GM21723 (cell line): Measurements from ENCODE around the gene HMGCR.
A peak's percentile ranks its signal among the peaks of the same experiment; 100 is the strongest.
"Not testable (repeated sequence)": the region's sequence is repeated elsewhere in the genome, so short reads cannot be mapped to it uniquely, and the experiment has no call there.

Experiments used
- ATAC-seq: cut with Tn5 transposase; IDR thresholded peaks from one replicate; pipeline ENCODE4 v1.9.1; 2021; ENCODE audit warnings: mild to moderate bottlenecking, moderate library complexity; ENCODE audit not compliant: unreplicated experiment

The HMGCR gene

GRCh38 chr5:75336615-75337336 is at the start of gene HMGCR:
TSS of gene HMGCR (plus strand) at chr5:75337220. CDS start at chr5:75342606, 5,386 bp downstream.
- peak; percentile 98 for ATAC-seq

- not testable (repeated sequence) for ATAC-seq
Measured at GRCh38 chr5:75291844-75292243, 45.2 kb upstream of the HMGCR start.

GRCh38 chr5:75300084-75300483 is 36.9 kb upstream of the HMGCR start:
- ATAC-seq, result no peak

DNA sequence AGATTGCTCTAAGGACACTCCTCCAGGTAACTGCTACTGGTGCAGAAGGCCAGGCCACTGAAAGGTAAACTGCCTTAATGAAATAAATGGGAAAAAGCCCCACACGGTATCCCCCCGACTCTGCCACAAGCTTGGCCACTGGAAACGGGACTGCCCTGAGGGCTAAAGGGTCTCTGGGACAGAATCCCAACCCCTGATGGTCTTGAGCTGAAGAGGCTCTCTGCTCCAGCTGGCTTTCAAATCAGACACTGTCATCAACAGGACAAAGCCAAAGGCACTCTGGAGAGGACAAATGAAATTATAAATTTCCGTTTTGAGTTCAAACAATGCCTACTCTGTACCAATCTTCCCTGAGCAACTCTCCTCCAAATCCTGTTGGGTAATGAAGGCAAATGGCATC is 33.6 kb upstream of the HMGCR start:
- ATAC-seq, result no peak

- ATAC-seq, result not testable (repeated sequence)
Measured at GRCh38 chr5:75304486-75304885, 32.5 kb upstream of the HMGCR start.

DNA sequence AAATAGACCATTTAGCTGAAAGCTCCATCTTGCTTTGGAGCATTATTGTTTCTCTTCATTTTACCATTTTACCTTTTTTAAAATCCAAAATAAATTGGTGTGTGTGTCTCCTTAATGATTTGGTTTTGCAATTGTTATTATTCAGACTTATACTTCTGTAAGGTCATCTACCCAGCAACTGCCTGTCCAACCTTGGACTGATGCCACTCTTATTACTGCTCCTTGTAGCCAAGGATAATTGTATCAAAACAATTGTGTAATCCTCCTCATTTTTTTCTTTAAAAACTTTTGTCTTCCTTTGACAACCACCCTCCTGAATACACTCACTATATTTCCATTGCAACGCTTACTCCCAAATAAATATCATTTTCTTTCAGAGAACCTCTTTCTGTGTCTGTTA is 30.3 kb upstream of the HMGCR start:
- ATAC-seq, result no peak

DNA sequence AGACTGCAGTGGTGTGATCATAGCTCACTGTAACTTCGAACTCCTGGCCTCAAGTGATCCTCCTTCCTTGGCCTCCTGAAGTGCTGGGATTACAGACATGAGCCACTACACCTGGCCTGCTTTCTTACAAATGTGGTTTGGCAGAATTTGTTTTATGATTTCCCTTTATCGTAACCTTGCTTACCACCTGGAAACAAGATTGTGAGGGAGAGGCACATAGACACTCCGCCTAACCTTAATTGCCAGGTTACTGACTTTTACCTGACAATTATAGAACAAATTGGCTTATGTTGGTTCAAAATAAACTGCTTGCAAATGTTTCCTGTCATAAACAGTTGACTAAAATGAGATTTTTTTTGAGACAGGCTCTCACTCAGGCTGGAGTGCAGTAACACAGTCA is 26.8 kb upstream of the HMGCR start:
- ATAC-seq, result no peak

DNA sequence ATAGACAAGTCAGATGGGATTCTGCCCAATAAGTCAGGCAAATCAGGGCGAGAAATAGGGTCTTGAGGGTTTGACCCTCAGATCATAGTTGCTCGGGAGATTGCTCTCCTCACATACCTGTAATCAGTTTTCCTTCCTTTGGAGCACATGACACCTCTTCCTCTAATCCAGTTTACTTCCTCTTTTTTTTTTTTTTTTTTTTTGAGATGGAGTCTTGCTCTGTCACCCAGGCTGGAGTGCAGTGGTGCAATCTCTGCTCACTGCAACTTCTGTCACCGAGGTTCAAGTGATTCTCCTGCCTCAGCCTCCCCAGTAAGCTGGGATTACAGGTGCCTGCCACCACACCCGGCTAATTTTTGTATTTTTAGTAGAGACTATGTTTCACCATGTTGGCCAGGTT is 17.9 kb upstream of the HMGCR start:
- not testable (repeated sequence) for ATAC-seq

DNA sequence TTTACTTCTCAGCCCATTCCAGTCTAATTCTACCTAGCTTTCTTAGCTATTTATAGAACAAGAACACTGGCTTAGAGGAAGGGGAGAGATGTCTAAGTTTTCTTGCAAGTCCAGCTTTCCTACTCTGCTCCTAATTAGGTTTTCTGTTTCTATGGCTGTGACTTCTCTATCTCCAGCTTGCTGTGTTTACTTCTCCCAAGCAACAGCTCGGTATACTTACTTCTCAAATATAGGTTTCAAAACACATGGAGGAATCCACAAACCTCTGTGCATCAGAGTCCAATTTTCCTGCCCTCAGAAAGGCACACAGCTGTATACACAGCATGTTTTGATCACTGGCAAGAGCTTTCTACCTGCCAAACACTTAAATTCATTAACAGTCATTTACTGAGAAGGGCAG is 17.4 kb upstream of the HMGCR start:
- ATAC-seq, result no peak

- no peak for ATAC-seq
Measured at GRCh38 chr5:75320371-75320770, 16.6 kb upstream of the HMGCR start.

- ATAC-seq, result no peak
Measured at GRCh38 chr5:75322066-75322465, 15.0 kb upstream of the HMGCR start.

DNA sequence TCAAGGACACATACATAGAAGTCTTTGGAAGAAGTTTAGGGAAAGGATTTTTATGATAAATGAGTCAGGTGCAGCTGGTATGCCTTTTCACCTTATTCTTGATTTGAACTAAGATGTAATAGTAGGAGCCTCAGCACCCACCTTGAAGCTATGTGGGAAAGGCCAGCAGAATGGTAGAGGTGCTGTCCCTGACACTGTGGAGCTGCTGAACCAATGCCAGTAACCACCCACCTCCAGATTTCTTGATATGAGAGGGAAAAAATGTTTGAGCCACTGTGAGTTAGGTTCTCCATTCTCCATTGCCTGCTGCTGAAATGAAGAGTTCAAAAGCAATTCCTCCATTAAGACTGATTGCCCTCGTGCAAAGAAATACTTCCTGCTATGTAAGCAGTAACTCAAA is 12.2 kb upstream of the HMGCR start:
- no peak for ATAC-seq

- no peak for ATAC-seq
Measured at GRCh38 chr5:75325242-75325641, 11.8 kb upstream of the HMGCR start.

DNA sequence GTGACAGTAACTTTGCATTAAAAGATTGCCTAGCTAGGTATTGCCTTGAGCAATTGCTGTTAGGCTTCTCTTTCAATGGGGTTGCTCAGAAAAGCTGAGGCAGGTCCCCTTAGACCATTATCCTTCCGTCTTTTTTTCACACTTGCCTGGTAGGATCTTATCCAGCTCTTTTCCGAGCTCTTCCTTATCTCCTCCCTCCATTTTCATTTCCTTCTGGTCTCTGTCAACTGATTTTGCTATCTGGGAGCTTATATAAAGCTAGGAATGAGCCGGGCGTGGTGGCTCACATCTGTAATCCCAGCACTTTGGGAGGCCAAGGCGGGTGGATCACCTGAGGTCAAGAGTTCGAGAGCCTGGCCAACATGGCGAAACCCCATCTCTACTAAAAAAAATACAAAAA is 6.6 kb upstream of the HMGCR start:
- ATAC-seq, result no peak

GRCh38 chr5:75331095-75332090 is 5.6 kb upstream of the HMGCR start:
- ATAC-seq, result no peak

- not testable (repeated sequence) for ATAC-seq
Measured at GRCh38 chr5:75333759-75334158, 3.3 kb upstream of the HMGCR start.

DNA sequence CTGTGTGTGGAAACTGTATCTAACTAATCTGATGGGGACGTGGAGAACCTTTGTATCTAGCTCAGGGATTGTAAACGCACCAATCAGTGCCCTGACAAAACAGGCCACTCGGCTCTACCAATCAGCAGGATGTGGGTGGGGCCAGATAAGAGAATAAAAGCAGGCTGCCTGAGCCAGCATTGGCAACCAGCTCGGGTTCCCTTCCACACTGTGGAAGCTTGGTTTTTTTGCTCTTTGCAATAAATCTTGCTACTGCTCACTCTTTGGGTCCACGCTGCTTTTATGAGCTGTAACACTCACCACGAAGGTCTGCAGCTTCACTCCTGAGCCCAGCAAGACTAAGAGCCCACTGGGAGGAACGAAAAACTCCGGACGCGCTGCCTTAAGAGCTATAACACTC is 2.6 kb upstream of the HMGCR start:
- not testable (repeated sequence) for ATAC-seq

GRCh38 chr5:75335486-75335885 is 1.5 kb upstream of the HMGCR start:
- no peak for ATAC-seq

DNA sequence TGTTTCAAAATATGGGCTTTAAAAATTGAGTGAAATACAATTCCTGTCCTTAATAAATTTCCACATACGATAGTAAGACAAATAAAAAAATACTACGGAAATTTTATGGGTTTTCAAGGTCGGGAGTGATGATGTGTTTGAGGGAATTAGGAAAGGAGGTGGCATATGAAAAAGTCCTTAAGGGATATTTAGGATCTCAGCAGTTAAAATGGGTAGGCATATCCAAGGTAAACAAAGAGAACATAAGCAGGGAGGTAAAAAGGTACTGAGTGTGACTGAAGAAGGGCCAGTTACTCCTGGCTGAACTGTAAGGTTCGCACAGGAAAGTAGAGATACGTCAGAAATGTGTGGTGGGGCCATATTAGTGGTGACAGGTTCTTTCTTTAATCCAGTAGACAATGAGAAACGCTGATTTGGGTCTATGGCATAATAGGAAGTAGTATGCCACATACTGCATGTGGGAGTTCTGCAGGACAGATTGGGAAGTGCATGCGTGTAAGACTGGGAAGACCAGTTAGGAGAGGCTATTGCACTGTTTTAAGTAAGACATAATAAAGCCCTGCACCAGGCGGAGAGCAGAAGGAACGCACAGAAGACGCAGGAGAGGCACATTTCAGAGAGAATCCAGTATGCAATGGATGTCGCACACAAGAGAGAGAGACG is 937 bp upstream of the HMGCR start:
- ATAC-seq, result peak; percentile 8

- ATAC-seq, result peak; percentile 2
Measured at GRCh38 chr5:75337366-75338021, 474 bp downstream of the HMGCR start.

GRCh38 chr5:75338408-75338807 is 1.4 kb downstream of the HMGCR start:
- ATAC-seq, result no peak
